ENCODE measurements around the gene BCAS3. TPM values are rescaled to one million over a fixed set of nuclear protein-coding genes. Genes with fewer than 3 reads are reported as not detected.

The BCAS3 gene
- total RNA-seq, 6 experiments from 2014 or later = 9.2 to 22.1 (median 14.2) TPM

- Histone ChIP-seq H3K9me3 (no peaks in the 10 kb centered on the region), H3K36me3 (no peaks in the 10 kb centered on the region), H3K4me1 (no peaks in the 10 kb centered on the region), H3K27me3 (no peaks in the 10 kb centered on the region), H3K27ac (no peak overlapping the region), H3K4me3 (no peak overlapping the region)
- intact Hi-C loops (cut with DNase I) = no loop called here
- DNase-seq = no peak
- no peak for ATAC-seq
- TF ChIP-seq, protein P1, sequence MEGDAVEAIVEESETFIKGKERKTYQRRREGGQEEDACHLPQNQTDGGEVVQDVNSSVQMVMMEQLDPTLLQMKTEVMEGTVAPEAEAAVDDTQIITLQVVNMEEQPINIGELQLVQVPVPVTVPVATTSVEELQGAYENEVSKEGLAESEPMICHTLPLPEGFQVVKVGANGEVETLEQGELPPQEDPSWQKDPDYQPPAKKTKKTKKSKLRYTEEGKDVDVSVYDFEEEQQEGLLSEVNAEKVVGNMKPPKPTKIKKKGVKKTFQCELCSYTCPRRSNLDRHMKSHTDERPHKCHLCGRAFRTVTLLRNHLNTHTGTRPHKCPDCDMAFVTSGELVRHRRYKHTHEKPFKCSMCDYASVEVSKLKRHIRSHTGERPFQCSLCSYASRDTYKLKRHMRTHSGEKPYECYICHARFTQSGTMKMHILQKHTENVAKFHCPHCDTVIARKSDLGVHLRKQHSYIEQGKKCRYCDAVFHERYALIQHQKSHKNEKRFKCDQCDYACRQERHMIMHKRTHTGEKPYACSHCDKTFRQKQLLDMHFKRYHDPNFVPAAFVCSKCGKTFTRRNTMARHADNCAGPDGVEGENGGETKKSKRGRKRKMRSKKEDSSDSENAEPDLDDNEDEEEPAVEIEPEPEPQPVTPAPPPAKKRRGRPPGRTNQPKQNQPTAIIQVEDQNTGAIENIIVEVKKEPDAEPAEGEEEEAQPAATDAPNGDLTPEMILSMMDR (IDR thresholded peaks at IDR 0.05) = no peak
- no peak for TF ChIP-seq POLR2A (IDR thresholded peaks at IDR 0.05)
- WGBS (ENCODE audit: insufficient coverage, low coverage, low lambda C conversion rate, missing lambda C conversion rate) = 83% methylated on average over 2 of the region's 2 CpGs
Measured at GRCh38 chr17:61183793-61184192, 506.1 kb downstream of the BCAS3 start.

DNA sequence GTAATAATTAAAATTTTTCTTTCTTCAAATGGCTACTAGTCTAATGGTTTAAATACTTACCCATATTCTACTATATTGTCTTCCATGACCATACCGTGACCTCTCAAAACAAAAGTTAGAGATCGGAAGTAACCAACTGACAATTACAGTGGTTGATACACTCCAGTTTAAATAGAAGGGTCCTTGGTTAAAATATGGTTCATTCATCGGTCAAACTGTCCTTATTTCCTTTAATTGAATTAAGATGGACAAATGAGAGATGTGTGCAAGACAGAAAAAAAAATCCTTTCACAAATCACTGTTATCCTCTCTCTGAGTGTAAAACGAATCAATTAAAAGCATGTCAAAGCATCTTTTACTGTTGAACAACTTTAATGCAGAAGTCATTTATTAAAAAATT lies 507.7 kb downstream of the BCAS3 start:
- H3K9me3 ChIP-seq = no peaks in the 10 kb centered on the region
- TF ChIP-seq POLR2A (IDR thresholded peaks at IDR 0.05) = no peak
- TF ChIP-seq, protein P1 (IDR thresholded peaks at IDR 0.05) = no peak
- H3K27ac ChIP-seq = no peak overlapping the region
- ATAC-seq (no peak), DNase-seq (no peak)
- 98% methylated on average over 4 of the region's 4 CpGs for WGBS (ENCODE audit: insufficient coverage, low coverage, low lambda C conversion rate, missing lambda C conversion rate)
- no peaks in the 10 kb centered on the region for H3K36me3 ChIP-seq
- H3K27me3 ChIP-seq = no peaks in the 10 kb centered on the region
- H3K4me3 ChIP-seq = no peak overlapping the region
- no peaks in the 10 kb centered on the region for H3K4me1 ChIP-seq
- intact Hi-C loops (cut with DNase I) = no loop called here

GRCh38 chr17:61187038-61187437 lies 509.4 kb downstream of the BCAS3 start:
- no peak for TF ChIP-seq POLR2A (IDR thresholded peaks at IDR 0.05)
- TF ChIP-seq, protein P1 (IDR thresholded peaks at IDR 0.05) = no peak
- no peaks in the 10 kb centered on the region for H3K4me1 ChIP-seq
- 46% methylated on average over 2 of the region's 2 CpGs for WGBS (ENCODE audit: insufficient coverage, low coverage, low lambda C conversion rate, missing lambda C conversion rate)
- no peak overlapping the region for H3K27ac ChIP-seq
- H3K36me3 ChIP-seq = no peaks in the 10 kb centered on the region
- no peak overlapping the region for H3K4me3 ChIP-seq
- DNase-seq = no peak
- H3K9me3 ChIP-seq = no peaks in the 10 kb centered on the region
- ATAC-seq = no peak
- no peaks in the 10 kb centered on the region for H3K27me3 ChIP-seq
- intact Hi-C loops (cut with DNase I) = no loop called here

- H3K9me3 ChIP-seq = no peaks in the 10 kb centered on the region
- H3K4me3 ChIP-seq = no peak overlapping the region
- 97% methylated on average over 2 of the region's 2 CpGs for whole genome bisulfite sequencing (ENCODE audit: insufficient coverage, low coverage, low lambda C conversion rate, missing lambda C conversion rate)
- H3K4me1 ChIP-seq = no peaks in the 10 kb centered on the region
- TF ChIP-seq POLR2A (IDR thresholded peaks at IDR 0.05) = no peak
- TF ChIP-seq, protein P1 (IDR thresholded peaks at IDR 0.05) = no peak
- no peak for DNase-seq
- intact Hi-C loops (cut with DNase I) = no loop called here
- H3K27ac ChIP-seq = no peak overlapping the region
- ATAC-seq = no peak
- H3K27me3 ChIP-seq = no peaks in the 10 kb centered on the region
- H3K36me3 ChIP-seq = no peaks in the 10 kb centered on the region
Measured at GRCh38 chr17:61188081-61188480, 510.4 kb downstream of the BCAS3 start.

- TF ChIP-seq, protein P1 (IDR thresholded peaks at IDR 0.05) = no peak
- no peak for TF ChIP-seq POLR2A (IDR thresholded peaks at IDR 0.05)
- Histone ChIP-seq H3K27me3 (no peaks in the 10 kb centered on the region), H3K9me3 (no peaks in the 10 kb centered on the region), H3K27ac (no peak overlapping the region), H3K4me1 (no peaks in the 10 kb centered on the region), H3K4me3 (no peak overlapping the region), H3K36me3 (no peaks in the 10 kb centered on the region)
- ATAC-seq (no peak), DNase-seq (no peak)
- WGBS (ENCODE audit: insufficient coverage, low coverage, low lambda C conversion rate, missing lambda C conversion rate) = 50% methylated on average over 1 of the region's 4 CpGs
- intact Hi-C loops (cut with DNase I) = no loop called here
Measured at GRCh38 chr17:61189968-61190367, 512.3 kb downstream of the BCAS3 start.
